ENCODE measurements around the gene TNFRSF1B. TPM values are rescaled to one million over a fixed set of nuclear protein-coding genes. Genes with fewer than 3 reads are reported as not detected.

TNFRSF1B gene
- total and polyA plus RNA-seq, 9 of the 15 experiments (the other 6 are each of a cell fraction or from before 2014, with no cell fraction given), result 8.8 to 91.3 (median 36.0) TPM

DNA sequence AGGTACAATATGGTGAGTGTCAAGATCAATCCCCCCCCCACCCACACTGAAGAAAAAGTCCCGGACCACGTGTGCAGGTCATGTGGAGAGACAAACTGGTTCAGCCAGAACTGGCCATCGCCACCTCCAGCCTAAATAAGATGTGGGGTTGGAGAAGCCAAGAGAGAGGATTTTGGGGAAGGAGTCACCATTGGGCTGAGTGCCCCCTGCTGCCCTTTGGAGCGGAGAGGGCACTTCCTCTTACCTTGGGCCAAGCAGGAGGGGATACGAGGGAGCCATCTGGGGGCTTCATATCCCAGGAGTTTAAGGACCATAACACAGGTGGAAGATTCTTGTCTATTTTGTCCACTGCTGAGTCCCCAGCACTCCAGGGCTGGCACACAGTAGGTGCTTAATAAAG lies 2.6 kb upstream of the TNFRSF1B start:
- Histone ChIP-seq H4K20me1 (replicated peaks; ENCODE audit: control insufficient read depth, insufficient read depth, low read length) (peaks cover 17% of the 10 kb centered on the region), H2AFZ (ENCODE audit: low read depth, low read length) (no peak overlapping the region), H3K36me3 (ENCODE audit: control insufficient read depth, insufficient read depth, low read length) (no peaks in the 10 kb centered on the region; the same call in 2 of the 3 replicates), H3K9ac (ENCODE audit: insufficient read depth in 1 of 2, low read depth in 2 of 2, low read length in 2 of 2) (peak overlapping the region in 1 of 2 experiments; percentile 28; a peak in 1 of 4 replicates), H3K9me1 (ENCODE audit: control insufficient read depth, insufficient read depth, low read length) (peaks cover 4% of the 10 kb centered on the region), H3K4me2 (ENCODE audit: insufficient read depth, low read length) (no peak overlapping the region), H3K79me2 (ENCODE audit: control insufficient read depth, insufficient read depth, low read length) (peaks cover 24% of the 10 kb centered on the region), H3K4me3 (no peak overlapping the region), H3K4me1 (replicated peaks in 1 of 2; ENCODE audit: control insufficient read depth in 2 of 2, insufficient read depth in 2 of 2, low read length in 2 of 2) (peaks cover 39 to 44% of the 10 kb centered on the region in 2 experiments), H3K27me3 (ENCODE audit: control insufficient read depth in 2 of 2, insufficient read depth in 2 of 2, low read length in 2 of 2) (no peaks in the 10 kb centered on the region), H3K9me3 (replicated peaks; ENCODE audit: control insufficient read depth, insufficient read depth, low read depth, low read length) (no peaks in the 10 kb centered on the region), H3K27ac (ENCODE audit: extremely low read depth, low read depth, low read length) (no peak overlapping the region)
- no TSS peak for BruUV-seq (replicated peaks)
- in situ Hi-C loops (cut with MboI) (no loop called here), intact Hi-C loops (cut with micrococcal nuclease) (loop anchor here (5.0 kb wide), 1 partner anchor 43 kb away; no protein-coding TSS in a partner anchor)
- FAIRE-seq (no peak), ATAC-seq (no peak), DNase-seq (ENCODE audit: extremely low read depth in 1 of 4, low spot score in 3 of 4) (no peak)
- WGBS (ENCODE audit: insufficient coverage, low coverage, missing lambda C conversion rate), result 78% methylated on average over 5 of the region's 5 CpGs
- ChIA-PET POLR2A (no interaction called here), CTCF (ENCODE audit: low intra/inter-chr PET ratio) (no interaction called here)
- TF ChIP-seq, protein P1, sequence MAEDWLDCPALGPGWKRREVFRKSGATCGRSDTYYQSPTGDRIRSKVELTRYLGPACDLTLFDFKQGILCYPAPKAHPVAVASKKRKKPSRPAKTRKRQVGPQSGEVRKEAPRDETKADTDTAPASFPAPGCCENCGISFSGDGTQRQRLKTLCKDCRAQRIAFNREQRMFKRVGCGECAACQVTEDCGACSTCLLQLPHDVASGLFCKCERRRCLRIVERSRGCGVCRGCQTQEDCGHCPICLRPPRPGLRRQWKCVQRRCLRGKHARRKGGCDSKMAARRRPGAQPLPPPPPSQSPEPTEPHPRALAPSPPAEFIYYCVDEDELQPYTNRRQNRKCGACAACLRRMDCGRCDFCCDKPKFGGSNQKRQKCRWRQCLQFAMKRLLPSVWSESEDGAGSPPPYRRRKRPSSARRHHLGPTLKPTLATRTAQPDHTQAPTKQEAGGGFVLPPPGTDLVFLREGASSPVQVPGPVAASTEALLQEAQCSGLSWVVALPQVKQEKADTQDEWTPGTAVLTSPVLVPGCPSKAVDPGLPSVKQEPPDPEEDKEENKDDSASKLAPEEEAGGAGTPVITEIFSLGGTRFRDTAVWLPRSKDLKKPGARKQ (CRISPR knock-in tag; IDR thresholded peaks at IDR 0.05), result no peak
- TF ChIP-seq TEAD4 (IDR thresholded peaks at IDR 0.05; ENCODE audit: low read length) (no peak), TEAD4 (CRISPR knock-in tag; IDR thresholded peaks at IDR 0.05; ENCODE audit: borderline replicate concordance) (no peak), SPI1 (IDR thresholded peaks at IDR 0.05; ENCODE audit: borderline replicate concordance, low read depth, low read length) (peak; percentile 61; the same call in 1 of the 2 replicates)
